HG03095 (cell line): ENCODE results near the gene SPEG.

Source experiments
- ATAC-seq: cut with Tn5 transposase; IDR thresholded peaks from one replicate; pipeline ENCODE4 v1.9.1; 2021; ENCODE audit warnings: moderate library complexity; ENCODE audit not compliant: unreplicated experiment

SPEG gene

DNA sequence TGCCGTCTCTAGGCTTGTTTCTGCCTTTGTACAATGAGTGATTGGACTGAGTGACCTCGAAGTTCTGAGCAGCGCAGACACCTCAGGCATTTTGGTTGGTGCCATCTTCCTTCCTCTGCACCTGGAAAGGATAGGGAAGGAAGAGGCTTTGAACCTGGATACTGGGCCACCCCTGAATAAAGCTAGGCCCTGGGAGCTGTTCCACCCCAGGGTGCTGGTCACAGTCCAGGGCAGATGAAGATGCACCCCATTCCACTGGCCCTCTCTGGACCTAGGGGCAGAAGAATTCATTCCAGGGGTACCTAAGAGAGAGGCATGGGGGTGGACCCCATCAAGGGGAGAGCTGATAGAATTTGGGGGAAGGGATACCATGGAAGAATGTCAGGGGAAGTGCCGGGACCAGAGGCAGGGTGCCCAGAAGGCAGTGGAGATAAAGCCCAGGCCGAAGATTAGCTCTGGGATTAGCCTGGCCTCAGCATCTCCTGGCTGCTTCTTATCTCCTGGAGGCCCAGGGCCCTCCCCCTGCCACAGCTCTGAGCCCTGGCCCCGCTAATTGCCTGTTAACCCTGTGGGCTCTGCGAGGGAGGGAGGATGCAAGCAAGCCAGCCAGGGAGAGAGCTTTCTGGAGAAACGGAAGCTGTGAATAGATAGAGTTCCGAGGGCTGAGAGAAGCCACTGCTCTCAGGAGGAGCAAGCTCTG is 91.0 kb downstream of the SPEG start:
- no peak for ATAC-seq

DNA sequence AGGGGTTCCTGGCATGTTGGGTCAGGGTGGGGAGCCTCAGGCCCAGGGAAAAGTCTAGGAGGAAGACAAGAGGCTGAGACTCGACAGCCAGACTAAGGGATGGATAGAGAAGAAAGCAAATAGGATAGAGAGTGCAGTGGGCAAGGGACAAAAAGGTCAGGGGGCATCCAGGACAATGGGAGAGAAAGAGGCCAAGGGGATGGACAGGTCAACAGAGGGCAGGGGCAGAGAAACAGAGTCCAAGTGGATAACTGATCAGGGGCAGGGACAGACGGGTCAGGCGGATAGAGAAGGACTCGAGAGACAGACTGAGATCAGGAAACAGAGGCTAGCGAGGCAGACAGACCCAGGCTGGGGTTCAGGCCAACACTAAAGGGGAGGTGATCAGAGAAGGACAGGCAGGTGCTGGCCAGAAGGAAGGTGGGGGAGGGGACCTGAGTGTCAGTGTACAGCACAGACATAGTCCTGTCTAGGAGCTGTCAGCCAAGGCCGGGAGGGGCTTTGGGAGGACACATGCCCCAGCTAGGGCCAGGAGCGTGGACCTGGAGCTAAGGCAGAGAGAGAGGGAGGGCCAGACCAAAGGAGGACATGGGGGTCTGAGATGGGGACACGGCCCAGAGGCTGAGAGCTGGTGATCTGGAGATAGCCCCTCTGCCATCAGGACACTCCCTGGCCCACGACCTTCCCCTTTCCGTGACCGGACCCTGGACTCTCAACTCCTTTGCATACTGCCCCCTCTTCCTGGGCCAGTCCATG is 91.9 kb downstream of the SPEG start:
- ATAC-seq: no peak

DNA sequence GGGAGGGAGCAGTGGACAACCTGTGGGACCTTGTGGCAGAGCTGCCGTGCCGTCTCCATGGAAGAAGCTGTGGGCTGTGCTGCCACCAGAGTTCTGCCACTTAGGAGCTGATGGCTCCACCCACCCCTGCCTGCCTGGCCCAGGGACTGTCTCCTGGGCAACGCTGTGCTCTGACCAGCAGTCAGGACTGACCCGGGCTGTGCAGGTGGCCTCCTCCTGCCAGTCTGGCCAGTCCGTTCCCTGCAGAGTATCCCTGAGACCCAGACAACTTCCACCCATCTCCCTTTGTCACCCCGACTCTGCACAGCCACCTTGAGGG is 92.4 kb downstream of the SPEG start:
- ATAC-seq: no peak

DNA sequence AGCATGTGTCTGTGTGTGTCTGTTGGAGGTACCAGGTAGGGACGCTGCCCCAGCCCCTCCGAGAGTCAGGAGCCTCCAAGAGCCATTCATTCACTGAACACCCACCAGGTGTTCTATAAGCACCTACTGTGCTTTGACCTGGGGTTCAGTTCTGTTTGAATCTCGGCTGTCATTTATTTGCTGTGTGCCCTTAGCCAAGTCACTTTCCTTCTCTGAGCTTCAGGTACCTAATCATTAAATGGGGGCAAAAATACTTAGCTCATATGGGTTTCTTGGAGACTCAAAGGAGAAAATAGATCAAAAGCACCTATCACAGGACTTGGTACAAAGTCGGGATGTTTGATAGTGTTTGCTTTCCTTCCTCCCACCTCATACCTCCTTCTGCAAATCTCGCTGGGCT is 92.8 kb downstream of the SPEG start:
- no peak for ATAC-seq

DNA sequence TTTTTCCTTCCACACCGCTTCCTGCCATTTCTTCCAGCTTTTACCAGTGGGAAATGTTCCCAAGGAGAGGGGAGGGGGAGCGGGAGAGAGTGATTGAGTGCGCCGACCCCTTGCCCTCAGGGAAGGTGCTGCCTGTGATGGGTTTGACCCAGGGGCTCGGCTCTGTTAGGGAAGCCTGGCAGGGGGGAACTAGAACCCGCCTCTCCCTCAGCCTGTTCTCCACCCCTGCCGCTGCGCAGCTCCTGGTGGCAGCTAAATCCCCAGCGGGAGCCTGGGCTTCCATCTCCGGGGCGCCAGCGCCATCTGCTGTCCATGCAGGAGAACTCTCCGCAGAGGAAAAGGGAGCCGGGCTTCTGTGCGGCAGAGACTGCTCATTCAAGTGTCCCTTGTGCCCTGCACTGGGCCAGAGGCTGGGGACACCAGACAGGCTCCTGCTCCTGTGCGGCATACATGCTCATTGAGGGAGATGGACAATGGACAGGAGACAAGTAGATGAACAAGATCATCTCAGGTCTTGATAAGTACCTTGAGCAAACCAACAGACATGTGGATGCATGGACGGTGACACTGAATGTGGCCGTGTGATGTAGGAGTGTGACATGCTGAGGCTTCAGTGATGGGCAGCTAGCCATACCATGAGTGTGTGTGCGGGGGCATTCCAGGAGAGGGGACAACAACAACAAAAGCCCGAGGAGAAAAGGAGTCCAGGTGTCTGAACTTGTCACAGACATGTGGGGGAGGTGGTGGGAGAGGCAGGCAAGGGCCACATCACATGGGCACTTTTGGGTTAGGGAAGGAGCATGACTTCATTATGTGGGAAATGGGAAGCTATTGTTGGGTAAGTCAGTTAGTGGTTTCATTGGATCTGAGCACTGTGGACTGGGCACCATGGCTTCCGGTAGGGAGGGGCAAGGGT is 95.7 kb downstream of the SPEG start:
- ATAC-seq: peak; percentile 77

DNA sequence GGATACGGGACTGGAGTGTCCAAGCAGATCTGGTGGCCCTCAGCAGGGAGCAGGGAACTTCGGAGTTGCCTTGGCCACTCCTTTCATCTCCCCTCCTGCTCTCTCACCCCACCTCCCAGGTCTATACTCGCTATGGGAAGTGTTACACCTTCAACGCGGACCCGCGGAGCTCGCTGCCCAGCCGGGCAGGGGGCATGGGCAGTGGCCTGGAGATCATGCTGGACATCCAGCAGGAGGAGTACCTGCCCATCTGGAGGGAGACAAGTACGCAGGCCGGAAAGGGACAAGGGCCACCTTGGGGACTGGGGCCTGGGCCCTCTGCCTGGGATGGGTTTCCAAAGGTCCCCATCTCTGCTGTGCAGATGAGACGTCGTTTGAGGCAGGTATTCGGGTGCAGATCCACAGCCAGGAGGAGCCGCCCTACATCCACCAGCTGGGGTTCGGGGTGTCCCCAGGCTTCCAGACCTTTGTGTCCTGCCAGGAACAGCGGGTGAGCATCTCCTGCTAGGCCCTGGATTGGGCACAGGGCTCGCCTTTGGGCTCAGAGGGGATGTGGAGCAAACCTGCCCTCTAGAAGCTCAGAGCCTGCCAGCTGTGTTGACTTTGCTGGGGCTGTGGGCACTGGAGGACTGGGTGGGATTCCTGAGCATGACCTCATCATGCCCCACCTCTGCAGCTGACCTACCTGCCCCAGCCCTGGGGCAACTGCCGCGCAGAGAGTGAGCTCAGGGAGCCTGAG is 97.2 kb downstream of the SPEG start:
- ATAC-seq: no peak

DNA sequence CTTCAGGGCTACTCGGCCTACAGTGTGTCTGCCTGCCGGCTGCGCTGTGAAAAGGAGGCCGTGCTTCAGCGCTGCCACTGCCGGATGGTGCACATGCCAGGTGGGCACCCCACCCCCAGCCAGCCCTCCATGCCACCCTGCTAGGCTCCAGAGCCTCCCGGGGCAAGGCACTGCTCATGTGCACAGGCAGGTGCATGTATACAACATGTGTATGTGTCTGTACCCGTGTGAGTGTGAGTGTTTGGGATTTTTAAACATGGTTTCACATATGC is 97.7 kb downstream of the SPEG start:
- no peak for ATAC-seq

DNA sequence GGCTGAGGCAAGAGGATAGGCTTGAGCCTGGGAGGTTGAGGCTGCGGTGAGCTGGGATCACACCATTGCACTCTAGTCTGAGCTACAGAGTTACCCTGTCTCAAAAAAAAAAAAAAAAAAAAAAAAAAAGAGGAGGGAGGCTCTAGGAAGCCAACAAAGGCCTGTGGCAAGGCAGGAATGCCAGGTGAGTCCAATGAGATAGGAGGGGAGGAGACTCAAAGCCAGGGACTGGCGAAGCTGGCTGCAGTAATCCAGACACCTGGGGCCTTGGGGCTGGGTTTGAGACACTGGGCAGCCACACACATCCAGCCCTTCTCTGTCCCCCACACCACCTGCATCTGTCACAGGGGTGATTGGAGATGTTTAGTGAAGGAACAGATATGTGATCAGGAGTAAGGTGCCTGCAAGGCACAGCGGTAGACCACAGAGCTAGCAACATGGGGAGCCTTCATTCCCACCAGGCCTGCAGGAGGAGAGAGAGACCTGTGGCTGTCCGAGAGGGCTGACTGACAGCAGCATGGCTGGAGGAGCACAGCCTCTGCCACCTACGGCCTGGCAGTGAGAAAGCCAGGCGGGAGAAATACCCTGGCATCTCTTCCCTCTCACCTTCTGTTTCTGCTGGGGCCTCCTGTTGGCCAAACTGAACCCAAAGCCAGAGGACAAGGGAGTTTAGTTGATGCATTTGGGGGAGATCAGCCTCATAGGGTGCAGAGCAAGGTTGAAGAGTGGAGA is 99.5 kb downstream of the SPEG start:
- ATAC-seq: no peak

DNA sequence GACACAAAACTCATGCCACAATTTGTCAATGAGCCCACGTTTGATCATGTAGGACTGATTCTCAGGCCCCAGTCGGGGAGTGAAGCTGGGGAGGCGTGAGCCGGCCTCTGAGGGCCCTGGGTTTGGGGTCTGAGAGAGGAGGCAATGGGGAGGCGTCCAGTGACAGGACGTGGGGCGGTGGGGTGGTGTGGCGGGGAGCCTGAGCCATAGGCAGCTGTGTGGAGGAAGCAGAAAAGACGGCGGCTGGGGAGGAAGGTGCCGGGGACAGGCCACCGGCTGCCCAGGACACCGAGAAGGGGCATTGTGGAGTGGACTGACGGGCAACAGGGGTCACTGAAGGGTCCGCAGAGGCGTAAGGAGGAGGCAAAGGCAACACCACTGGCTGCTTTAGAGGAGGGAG is 101.8 kb downstream of the SPEG start:
- ATAC-seq: no peak

DNA sequence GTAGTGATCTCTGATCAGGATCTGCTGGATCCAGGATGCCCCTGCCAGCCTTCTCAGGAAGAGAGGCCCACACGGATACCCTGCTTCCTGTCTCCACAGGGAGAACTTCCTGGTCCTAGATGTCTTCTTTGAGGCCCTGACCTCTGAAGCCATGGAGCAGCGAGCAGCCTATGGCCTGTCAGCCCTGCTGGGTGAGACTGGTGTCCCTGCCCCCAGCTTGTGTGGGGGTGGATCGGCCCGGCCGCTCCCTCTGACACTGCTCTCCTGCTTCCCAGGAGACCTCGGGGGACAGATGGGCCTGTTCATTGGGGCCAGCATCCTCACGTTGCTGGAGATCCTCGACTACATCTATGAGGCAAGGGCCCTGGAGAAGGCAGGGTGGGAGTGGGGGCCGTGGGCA is 102.3 kb downstream of the SPEG start:
- no peak for ATAC-seq

DNA sequence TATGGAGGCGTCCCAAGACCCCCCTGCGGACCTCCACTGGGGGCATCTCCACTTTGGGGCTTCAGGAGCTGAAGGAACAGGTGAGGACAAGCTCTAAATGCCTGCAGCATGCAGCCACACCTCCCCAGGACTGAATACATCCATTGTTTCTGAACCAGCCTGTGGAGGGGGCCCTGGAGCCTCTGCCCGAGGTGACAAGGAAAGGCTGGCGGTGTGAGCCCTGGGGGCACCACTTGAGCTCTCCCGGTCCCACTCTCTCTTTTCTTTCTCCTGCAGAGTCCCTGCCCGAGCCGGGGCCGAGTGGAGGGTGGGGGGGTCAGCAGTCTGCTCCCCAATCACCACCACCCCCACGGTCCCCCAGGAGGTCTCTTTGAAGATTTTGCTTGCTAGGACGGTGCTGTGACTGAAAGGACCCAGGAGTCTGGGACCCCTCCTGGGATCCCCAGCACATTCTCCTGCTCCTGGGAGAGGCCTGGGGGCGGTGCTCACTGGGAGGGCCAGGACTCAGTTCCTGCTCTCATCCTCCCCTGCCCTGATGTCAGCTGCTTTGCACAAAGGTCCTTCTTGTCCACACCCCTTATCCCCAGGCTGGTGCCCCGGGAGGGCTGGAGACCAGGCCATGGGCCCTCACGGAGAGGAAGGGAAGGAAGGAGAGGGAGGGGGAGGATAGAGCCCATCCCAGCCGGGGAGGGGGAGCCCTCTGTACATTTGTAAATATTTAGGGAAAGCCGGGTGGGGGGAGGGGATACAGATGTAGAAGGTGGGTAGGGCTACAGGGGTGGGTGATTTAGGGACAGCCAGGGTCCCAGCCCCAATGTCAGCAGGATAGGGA is 103.2 kb downstream of the SPEG start:
- ATAC-seq: no peak

DNA sequence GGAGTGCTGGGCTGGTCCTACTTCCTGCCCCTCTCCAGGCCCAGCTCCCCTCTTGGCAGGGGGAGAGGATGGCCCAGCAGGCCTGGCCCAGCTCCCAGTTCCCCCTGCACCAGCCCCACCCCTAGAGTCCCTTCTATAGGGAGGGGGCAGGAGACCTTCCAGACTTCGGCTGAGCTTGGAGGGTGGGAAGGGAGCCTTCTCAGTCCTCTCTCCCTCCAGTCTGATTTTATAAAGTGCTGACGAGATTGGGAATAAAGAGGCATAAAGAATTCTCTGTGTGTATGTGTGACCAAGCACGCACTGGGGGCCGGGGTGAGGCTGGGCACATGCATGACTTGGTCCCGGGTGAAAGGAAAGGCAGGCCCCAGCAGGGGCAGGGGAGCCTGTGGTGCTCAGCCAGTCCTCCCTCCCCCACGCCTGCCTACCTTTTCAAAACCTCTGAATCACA is 103.9 kb downstream of the SPEG start:
- ATAC-seq: no peak

DNA sequence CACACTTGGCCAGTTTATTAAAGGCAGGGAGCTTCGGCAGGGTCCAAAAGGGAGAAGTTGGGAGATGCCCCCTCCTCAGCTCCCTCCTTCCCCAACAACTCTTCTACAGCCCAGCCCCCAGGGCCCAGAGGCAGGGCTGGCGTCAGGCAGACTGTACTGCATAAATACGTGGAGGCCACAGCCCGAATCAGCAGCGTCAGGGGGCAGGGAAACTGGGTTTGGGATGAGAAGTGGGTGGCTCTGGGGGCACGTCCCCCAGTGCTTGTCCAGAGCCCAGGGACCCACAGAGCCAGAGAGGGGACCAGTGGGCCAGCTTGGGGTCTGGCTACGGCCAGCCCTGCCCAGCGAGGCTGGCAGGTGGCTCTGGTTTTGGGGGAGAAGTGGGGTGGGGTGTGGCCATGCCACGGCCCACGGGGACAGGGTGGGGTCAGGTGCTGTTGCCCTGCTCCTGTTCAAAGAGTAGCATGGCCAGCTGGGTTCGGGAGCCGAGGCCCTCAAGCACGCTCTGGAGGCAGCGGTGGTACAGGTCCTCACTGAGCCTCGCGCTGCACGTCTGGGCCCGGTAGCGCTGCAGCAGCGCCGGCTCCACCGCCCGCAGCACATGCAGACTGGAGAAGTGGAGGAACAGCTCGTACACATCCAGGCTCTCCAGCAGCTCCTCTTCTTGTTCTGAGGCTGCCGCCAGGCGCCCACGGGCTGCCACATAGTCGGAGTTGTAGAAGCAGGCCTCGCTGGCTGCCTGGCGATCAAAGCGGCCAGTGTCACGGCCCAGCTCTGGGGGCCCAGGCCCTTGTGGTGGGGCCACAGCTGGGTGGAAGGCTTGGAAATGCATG is 104.5 kb downstream of the SPEG start:
- ATAC-seq: no peak

DNA sequence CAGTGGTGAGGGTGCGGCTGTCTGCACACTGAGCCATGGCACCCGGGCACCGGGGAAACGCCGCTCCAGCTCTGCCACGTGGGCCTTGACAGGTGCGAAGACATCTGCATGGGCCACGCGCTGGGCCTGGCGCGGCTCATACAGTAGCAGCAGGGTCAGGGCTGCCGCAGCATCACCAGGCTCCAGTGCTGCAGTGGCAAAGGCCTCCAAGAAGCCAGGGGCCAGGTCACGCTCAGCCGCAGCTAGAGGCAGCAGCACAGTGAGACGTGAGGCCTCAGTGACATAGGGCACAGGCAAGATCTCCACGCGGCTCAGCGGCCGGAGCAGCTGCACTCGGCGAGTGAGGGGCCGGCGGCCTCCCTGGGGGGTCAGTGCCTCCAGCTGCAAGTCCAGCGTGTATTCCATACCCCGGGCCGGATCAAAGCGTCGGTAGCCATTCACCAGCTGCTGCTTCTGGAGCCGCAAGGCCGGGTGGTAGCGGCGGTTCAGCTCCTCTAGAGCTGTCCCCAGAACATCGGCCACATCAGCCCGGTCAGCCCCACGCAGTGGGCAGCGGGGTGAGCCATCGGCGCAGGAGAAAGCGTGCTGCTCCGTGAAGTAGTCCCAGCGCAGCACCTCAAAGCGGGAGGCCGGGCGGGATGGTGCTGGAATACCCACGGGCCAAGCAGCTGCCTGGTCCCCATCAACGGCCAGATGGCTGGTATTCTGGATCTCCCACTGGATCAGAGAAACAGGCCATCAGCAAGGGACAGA is 105.5 kb downstream of the SPEG start:
- no peak for ATAC-seq

DNA sequence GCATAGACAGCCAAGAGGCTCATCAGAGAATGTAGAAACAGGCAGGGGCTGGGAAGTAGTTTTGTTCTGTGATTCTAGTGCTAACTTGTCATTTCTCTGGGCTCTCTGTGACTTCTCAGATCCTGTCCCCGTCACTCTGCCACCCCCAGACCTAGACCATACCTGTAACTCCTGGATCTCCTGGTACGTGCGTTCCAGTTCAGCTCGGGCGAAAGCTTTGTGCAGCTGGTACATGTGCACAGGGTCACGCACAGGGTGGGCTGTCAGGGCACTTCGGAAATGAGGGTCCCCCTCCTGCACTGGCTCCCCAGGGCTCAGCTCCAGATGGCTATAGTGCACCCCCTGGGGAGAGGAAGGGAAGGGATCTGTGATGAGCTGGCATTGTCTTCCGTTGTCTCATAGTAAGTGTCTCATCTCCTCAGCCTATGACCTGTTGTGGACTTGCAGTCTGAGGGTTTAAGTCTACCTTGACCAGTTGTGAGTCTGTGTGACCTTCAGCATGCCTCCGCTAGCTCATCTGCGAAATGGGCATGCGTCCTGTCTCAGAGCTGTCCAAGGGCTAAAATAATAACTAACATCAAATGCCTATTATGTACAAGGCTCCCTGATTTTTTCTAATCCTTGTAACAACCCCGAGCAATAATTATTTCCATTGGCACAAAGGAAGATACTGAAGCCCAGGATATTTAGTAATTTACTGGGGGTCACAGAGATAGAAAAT is 106.3 kb downstream of the SPEG start:
- no peak for ATAC-seq

DNA sequence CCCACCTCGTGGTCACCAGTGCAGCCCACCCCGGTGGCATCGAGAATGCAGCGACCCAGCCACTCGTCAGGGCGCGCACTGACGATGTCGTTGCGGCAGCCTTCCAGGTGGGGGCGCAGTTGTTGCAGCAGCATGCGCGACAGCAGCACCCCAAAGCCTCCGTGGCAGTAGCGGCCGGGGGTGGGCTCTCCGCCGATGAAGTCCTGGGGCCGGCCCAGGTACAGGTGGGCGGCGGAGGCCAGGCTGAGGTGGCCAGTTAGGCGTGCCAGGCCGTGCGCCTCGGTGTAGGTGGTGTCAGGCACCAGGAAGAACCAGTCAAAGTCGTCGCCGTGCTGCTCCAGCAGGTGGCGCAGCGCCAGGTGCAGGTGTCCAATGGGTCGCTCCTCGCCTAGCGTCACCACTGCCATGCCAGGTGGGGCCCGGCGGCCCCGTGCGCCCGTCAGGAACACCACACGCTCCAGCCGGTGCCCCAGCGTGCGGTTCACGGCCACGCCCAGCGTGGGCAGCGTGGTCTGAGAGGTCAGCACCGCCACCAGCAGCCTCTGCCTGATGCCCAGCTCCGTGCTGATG is 107.1 kb downstream of the SPEG start:
- peak; percentile 47 for ATAC-seq

DNA sequence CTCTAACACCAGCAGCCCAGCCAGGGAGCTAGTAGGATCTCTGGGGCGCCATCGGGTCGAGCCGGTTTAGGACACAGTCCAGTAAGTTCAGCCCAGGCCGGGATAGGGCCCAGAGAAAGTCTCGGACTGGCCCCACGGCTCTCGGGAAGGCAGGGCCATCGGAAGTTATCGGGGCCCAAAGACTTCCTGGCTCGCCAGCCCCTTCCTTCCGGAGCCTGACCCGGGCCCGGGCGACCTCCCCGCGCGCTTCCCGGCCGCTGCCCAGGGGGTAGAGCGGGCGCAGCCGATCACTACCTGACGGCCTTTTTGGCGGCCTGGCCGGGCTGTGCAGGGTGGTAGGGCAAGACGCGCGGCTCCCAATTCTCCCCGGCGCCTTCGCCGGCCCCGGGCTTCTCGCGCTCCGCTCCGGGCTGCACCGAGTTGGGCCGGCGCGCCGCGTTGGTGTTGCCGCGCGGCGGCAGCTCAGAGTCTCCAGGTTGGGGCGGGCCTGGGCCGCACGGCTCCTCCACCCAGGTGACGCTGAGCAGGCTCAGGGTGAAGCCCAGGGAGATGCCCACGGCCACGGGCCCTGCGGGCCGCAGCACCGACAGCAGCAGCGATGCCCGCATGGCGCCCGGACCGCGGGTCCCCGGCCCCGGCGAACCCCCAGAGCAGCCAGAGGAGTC is 108.4 kb downstream of the SPEG start:
- peak; percentile 29 for ATAC-seq
